ENCODE data around the gene SSX2IP. TPM values are rescaled to one million over a fixed set of nuclear protein-coding genes. Genes with fewer than 3 reads are reported as not detected.
"Not testable (repeated sequence)": the region's sequence is repeated elsewhere in the genome, so short reads cannot be mapped to it uniquely, and the experiment has no call there.

The SSX2IP gene, protein sequence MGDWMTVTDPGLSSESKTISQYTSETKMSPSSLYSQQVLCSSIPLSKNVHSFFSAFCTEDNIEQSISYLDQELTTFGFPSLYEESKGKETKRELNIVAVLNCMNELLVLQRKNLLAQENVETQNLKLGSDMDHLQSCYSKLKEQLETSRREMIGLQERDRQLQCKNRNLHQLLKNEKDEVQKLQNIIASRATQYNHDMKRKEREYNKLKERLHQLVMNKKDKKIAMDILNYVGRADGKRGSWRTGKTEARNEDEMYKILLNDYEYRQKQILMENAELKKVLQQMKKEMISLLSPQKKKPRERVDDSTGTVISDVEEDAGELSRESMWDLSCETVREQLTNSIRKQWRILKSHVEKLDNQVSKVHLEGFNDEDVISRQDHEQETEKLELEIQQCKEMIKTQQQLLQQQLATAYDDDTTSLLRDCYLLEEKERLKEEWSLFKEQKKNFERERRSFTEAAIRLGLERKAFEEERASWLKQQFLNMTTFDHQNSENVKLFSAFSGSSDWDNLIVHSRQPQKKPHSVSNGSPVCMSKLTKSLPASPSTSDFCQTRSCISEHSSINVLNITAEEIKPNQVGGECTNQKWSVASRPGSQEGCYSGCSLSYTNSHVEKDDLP
- 10 to 100 TPM; 16.8 to 18.8 TPM for total RNA-seq

DNA sequence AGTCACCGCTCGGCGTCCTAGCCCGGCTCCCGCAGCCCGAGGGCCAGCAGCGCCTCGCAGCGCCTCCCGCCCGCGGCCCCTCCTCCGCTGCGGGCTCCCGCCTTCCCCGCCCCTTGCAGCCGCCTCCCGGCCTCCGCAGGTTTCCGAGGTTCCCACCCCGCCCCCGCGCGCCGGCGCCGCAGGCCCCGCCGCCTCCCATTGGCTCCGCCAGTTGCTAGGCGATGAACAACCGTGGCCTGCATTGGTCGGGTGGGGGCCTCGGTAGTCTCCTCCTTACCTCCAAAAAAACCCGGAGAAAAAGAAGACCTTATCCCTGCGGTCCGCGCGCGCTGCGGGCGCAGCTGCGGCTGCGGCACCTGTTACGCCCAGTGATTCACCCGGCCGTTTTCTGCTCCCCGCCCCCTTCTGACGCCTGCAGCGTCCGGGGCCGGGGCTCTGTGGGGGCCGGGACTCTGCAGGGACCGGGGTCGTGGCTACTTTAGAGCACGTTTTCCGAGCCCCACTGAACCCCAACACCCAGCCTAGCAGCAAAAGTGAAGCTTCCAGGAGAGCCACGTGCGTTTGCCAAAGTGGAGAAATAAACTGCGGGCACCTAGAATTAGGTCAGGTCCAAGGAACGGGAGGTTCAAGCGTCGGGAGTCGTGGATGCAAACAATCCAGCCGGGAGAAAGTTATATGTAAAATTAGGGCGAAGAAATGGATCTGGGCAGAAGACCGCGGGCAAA lies at the start of gene SSX2IP:
SSX2IP (minus strand) TSS at position 65 of the 725 bp plus-strand sequence. CDS start 19,242 bp downstream, outside the sequence.
- ChIA-PET CTCF (interaction anchor here (1.2 to 3.7 kb wide), 2 partner anchors 71 to 252 kb away, joined by 3 to 12 read pairs; no protein-coding TSS in a partner anchor), POLR2A (interaction anchor here (0.8 to 6.7 kb wide), 4 partner anchors 116 to 250 kb away, joined by 3 to 53 read pairs (median 15); partner anchors contain the start of genes CTBS, GNG5 and SPATA1)
- peak within 1 kb of the TSS; percentile 87 for H3K4me3 Mint-ChIP-seq
- H3K36me3 Mint-ChIP-seq (ENCODE audit: low read depth), result peaks cover 3% of the 10 kb centered on the region
- H3K9me3 Mint-ChIP-seq, result no peaks in the 10 kb centered on the region
- peak; percentile 99 for DNase-seq
- peak within 1 kb of the TSS; percentile 82 for H3K27ac Mint-ChIP-seq
- H3K27me3 Mint-ChIP-seq, result no peaks in the 10 kb centered on the region
- H3K4me1 Mint-ChIP-seq, result peaks cover 58% of the 10 kb centered on the region

DNA sequence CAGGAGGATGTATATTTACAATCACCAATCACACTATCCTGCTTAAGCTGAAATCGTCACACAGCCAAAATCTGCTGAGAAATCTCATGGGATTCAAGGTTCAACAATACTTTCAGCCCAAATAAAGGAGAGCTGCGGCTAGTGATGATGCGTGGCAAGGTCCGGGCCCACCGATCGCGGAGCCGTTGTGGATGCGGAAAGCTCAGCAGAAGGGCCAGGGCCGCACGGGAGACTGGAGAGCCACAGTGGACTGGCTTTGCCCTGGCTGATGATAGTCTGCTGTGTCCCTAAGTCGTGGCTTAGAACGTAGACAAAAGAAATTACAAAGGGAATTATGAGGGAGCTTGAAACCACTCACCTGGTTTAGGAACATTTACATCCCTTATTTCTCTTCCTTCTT lies 48.0 kb upstream of the SSX2IP start:
- POLR2A ChIA-PET, result no interaction called here
- H3K9me3 Mint-ChIP-seq, result no peaks in the 10 kb centered on the region
- no peak for DNase-seq
- H3K27ac Mint-ChIP-seq, result no peak overlapping the region
- peaks cover 12% of the 10 kb centered on the region for H3K4me1 Mint-ChIP-seq
- peaks cover 7% of the 10 kb centered on the region for H3K27me3 Mint-ChIP-seq
- CTCF ChIA-PET, result interaction anchor here (1.1 kb wide), 1 partner anchor 14 kb away, joined by 4 read pairs; no protein-coding TSS in a partner anchor
- no peaks in the 10 kb centered on the region for H3K36me3 Mint-ChIP-seq (ENCODE audit: low read depth)
- H3K4me3 Mint-ChIP-seq, result no peak overlapping the region

DNA sequence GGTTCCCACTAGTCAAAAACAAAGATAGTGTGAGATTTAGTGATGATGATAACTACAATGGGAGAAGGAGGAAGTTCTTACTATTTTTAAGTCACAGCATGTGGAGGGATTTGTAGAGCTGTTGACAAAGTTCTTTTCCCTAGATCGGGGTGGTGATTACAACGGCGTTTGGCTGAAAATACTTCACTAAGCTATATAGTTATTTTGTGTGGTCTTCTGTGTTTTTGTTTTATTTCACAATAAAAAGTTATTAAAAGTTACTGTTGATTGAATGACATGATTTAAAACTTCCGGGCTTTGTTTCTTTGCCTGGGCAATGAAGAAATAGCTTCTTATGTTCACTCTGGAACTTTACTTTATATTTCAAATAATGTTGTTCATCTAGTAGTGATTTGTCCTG lies 47.3 kb upstream of the SSX2IP start:
- Mint-ChIP-seq H3K4me1 (peaks cover 7% of the 10 kb centered on the region), H3K27me3 (peaks cover 7% of the 10 kb centered on the region), H3K4me3 (no peak overlapping the region), H3K27ac (no peak overlapping the region), H3K9me3 (no peaks in the 10 kb centered on the region), H3K36me3 (ENCODE audit: low read depth) (no peaks in the 10 kb centered on the region)
- DNase-seq, result no peak
- ChIA-PET POLR2A (no interaction called here), CTCF (interaction anchor here (1.0 to 1.1 kb wide), 2 partner anchors 13 to 16 kb away, joined by 3 to 4 read pairs; no protein-coding TSS in a partner anchor)

DNA sequence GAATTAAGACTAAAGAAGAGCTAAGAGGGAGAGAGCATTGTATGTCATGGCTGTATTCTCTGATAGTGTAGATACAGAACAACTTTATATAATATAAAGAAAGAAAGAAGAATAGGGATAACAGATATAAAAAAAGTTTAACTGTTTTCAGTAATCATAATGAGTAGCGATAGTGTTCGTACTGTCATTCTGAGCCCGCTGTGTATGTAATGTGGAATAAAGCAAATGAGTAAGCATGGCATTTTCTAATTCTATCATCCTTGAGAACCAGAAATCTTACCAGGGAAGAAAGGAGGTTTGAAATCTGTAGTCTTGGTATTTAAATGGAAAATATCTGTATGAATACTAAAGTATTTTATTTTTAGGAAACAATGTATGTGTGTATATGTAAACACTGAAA lies 46.7 kb upstream of the SSX2IP start:
- H3K27ac Mint-ChIP-seq, result no peak overlapping the region
- H3K4me1 Mint-ChIP-seq, result peaks cover 3% of the 10 kb centered on the region
- peaks cover 10% of the 10 kb centered on the region for H3K27me3 Mint-ChIP-seq
- no peaks in the 10 kb centered on the region for H3K36me3 Mint-ChIP-seq (ENCODE audit: low read depth)
- POLR2A ChIA-PET, result no interaction called here
- DNase-seq, result no peak
- peaks cover 2% of the 10 kb centered on the region for H3K9me3 Mint-ChIP-seq
- H3K4me3 Mint-ChIP-seq, result no peak overlapping the region
- CTCF ChIA-PET, result interaction anchor here (0.5 to 1.8 kb wide), 6 partner anchors 13 to 431 kb away, joined by 3 to 6 read pairs (median 3); no protein-coding TSS in a partner anchor

DNA sequence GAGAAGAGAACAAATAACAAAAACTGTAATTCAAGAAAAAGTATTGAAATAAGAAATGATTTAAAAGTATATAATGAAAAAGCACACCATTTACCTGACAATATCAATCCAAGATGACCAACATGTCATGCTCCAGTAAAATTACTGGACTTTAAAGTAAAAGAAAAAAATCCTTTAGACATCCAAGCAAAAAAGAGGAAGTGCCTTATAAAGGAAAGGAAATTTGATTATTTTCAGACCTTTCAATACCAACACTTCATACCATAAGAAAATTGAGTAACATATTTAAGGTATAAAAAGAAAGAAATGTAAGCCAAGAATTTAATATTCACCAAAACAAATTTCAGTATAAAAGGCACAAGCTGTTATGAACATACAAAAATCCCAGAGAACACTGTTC lies 46.2 kb upstream of the SSX2IP start:
- Mint-ChIP-seq H3K4me3 (no peak overlapping the region), H3K36me3 (ENCODE audit: low read depth) (no peaks in the 10 kb centered on the region), H3K4me1 (no peaks in the 10 kb centered on the region), H3K9me3 (peaks cover 2% of the 10 kb centered on the region), H3K27ac (no peak overlapping the region), H3K27me3 (peaks cover 13% of the 10 kb centered on the region)
- POLR2A ChIA-PET, result interaction anchor here (0.6 to 1.2 kb wide), 2 partner anchors 57 to 230 kb away, joined by 3 read pairs; partner anchors contain the start of genes GNG5 and SPATA1
- no peak for DNase-seq
- CTCF ChIA-PET, result interaction anchor here (0.5 to 1.8 kb wide), 5 partner anchors 12 to 432 kb away, joined by 3 to 6 read pairs (median 3); no protein-coding TSS in a partner anchor

DNA sequence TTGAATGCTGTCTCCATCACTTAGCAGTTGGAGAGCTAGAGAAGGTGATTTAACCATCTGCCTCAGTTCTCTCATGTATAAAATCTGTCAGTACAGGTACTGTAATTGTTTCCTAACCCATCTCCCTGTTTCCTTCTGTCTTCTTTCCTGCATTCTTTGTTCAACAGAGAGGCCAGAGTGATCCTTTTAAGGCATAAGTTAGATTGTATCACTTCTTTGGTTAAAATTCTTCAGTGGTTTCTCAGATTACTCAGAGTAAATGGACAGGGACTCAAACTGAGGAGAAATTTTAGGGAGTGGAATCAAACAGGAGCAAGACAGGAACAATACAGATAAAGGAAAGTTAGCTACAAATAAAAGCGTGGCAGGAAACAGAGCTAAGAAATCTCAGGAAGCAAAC lies 45.2 kb upstream of the SSX2IP start:
- H3K9me3 Mint-ChIP-seq, result peaks cover 5% of the 10 kb centered on the region
- CTCF ChIA-PET, result interaction anchor here (0.7 to 1.8 kb wide), 3 partner anchors 11 to 37 kb away, joined by 3 to 6 read pairs (median 3); no protein-coding TSS in a partner anchor
- no peak for DNase-seq
- H3K4me3 Mint-ChIP-seq, result no peak overlapping the region
- H3K27ac Mint-ChIP-seq, result no peak overlapping the region
- peaks cover 19% of the 10 kb centered on the region for H3K27me3 Mint-ChIP-seq
- H3K4me1 Mint-ChIP-seq, result no peaks in the 10 kb centered on the region
- no peaks in the 10 kb centered on the region for H3K36me3 Mint-ChIP-seq (ENCODE audit: low read depth)
- POLR2A ChIA-PET, result interaction anchor here (1.2 kb wide), 1 partner anchor 229 kb away, joined by 3 read pairs; the partner anchor contains the start of genes GNG5 and SPATA1

DNA sequence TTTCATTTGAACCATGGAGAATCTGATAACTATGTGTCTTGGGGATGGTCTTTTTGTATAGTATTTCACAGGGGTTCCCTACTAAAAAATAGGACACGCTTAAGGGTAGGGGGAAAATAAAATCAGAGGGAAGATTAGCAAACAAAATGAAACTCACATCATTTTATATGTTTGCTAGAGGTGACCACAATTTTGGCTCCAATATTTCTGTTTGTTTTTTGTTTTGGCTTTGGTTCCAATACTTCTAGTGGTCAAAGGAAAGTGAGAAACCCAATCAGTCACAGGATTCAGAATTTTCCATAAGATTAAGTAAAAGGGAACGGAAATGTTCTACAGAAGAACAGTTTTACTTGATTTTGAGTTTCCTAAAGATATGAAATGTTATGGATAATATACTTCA lies 42.3 kb upstream of the SSX2IP start:
- Mint-ChIP-seq H3K36me3 (ENCODE audit: low read depth) (no peaks in the 10 kb centered on the region), H3K27me3 (peaks cover 39% of the 10 kb centered on the region), H3K9me3 (peaks cover 5% of the 10 kb centered on the region), H3K4me1 (no peaks in the 10 kb centered on the region), H3K4me3 (no peak overlapping the region), H3K27ac (no peak overlapping the region)
- POLR2A ChIA-PET, result no interaction called here
- CTCF ChIA-PET, result no interaction called here
- no peak for DNase-seq

DNA sequence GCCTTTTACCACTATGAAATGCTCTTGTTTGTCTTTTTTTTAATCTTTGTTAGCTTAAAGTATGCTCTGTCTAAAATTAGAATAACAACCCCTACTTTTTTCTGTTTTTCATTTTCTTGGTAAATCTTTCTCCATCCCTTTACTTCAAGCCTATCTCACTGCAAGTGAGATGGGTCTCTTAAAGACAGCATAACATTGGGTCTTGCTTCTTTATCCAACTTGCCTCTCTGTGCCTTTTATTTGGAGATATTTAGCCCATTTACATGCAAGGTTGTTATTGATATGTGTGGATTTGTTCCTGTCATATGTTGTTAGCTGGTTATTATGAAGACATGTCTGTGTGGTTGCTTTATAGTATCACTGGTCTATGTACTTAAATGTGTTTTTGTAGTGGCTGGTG lies 41.3 kb upstream of the SSX2IP start:
- peaks cover 40% of the 10 kb centered on the region for H3K27me3 Mint-ChIP-seq
- H3K36me3 Mint-ChIP-seq (ENCODE audit: low read depth), result no peaks in the 10 kb centered on the region
- H3K9me3 Mint-ChIP-seq, result peaks cover 5% of the 10 kb centered on the region
- no peaks in the 10 kb centered on the region for H3K4me1 Mint-ChIP-seq
- DNase-seq, result no peak
- no peak overlapping the region for H3K4me3 Mint-ChIP-seq
- no peak overlapping the region for H3K27ac Mint-ChIP-seq
- POLR2A ChIA-PET, result no interaction called here
- CTCF ChIA-PET, result no interaction called here

DNA sequence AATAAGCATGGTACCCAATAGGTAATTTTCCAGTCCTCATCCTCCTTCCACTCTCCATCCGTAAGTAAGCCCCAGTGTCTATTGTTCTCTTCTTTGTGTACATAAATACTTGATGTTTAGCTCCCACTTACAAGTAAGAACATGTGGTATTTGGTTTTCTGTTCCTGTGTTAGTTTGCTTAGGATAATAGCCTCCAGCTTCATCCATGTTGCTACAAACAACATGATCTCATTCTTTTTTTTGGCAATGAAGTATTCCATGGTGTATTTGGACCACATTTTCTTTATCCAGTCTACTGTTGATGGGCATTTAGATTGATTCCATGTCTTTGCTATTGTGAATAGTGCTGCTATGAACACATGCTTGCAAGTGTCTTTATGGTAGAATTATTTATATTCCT lies 37.5 kb upstream of the SSX2IP start:
- POLR2A ChIA-PET; DNase-seq; H3K27ac Mint-ChIP-seq; H3K36me3 Mint-ChIP-seq (ENCODE audit: low read depth); H3K4me1 Mint-ChIP-seq; H3K9me3 Mint-ChIP-seq; H3K4me3 Mint-ChIP-seq; CTCF ChIA-PET: not testable (repeated sequence)
- H3K27me3 Mint-ChIP-seq, result peaks cover 37% of the 10 kb centered on the region

DNA sequence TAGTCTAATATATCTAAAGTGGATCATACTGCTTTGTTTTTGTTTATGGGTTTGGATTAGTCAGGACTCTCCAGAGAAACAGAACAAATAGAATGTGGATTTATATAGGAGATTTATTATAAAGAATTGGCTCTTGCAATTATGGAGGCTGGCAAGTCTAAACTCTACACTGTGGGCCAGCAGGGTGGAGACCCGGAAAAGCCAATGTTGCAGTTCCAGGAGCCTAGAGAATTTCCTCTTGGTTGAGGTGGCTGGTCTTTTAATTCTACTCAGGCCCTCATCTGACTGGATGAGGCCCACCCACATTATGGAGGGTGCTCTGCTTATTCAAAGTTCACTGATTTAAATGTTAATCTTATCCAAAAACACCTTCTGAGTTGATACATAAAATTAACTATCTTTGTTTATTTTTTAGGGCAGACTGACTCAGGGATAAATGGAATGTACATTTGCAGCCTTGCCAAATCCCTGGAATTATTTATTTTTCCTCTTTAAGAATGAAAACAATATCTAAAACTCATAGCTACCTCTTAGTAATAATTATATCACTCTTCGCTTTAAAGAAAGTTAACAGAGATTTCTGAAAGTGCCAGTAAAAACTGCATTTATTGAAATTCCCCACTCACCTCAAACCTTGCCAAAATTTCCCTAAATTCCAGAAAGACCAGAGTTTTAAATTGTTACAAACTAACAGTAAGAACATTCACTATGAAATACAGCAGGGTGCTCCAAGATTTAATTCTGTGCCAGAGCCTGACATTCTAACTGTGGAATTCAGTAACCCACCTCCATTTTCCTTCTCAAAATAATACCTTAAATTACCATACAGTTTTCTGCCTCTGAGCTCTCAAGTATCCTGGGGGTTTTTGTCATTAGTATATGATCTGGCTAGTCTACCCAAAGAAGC lies 36.6 kb upstream of the SSX2IP start:
- H3K36me3 Mint-ChIP-seq (ENCODE audit: low read depth), result no peaks in the 10 kb centered on the region
- H3K4me1 Mint-ChIP-seq, result no peaks in the 10 kb centered on the region
- DNase-seq, result no peak
- H3K27me3 Mint-ChIP-seq, result peaks cover 33% of the 10 kb centered on the region
- peaks cover 3% of the 10 kb centered on the region for H3K9me3 Mint-ChIP-seq
- ChIA-PET CTCF (no interaction called here), POLR2A (no interaction called here)
- H3K4me3 Mint-ChIP-seq, result no peak overlapping the region
- no peak overlapping the region for H3K27ac Mint-ChIP-seq

DNA sequence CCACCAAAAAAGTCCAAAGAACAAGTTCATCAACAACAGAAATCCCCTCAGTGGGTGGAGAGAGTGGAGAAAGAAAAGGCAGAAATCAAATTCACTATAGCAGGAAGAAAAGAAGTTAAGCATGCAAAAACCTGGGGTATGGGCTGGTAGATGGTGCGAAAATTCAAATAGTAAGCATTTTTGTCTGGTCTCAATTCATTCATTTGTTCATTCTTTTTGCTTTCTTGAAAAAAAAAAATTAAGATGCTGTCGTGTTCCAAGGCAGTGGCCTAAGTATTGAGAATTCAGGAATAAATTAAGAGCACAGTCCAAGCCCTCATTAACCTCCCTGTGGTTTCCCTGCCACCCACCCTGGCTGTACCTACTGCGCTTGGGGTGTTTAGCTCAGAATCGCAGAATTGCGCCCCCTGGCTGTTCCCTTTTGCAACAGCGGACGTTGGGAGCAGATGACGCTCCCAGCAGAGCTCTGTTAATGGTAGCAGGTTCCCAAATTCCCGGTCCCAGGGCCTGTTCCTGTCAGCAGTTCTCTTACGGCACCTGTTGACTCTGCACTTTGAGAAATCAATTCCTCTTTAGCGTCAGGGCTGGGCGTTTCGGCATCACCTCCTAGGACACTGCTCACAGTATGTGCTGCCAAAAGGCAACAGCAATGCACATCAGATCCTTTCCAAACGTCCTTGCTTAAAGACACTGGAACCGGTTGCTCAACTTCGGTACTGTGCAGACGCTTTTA lies 34.0 kb upstream of the SSX2IP start:
- H3K4me3 Mint-ChIP-seq, result no peak overlapping the region
- peaks cover 4% of the 10 kb centered on the region for H3K4me1 Mint-ChIP-seq
- H3K27me3 Mint-ChIP-seq, result peaks cover 14% of the 10 kb centered on the region
- H3K27ac Mint-ChIP-seq, result no peak overlapping the region
- DNase-seq, result peak; percentile 41
- ChIA-PET CTCF (interaction anchor here (0.7 to 2.4 kb wide), 19 partner anchors 9 to 583 kb away, joined by 3 to 9 read pairs (median 4); no protein-coding TSS in a partner anchor), POLR2A (interaction anchor here (1.5 kb wide), 1 partner anchor 218 kb away, joined by 5 read pairs; the partner anchor contains the start of genes GNG5 and SPATA1)
- no peaks in the 10 kb centered on the region for H3K36me3 Mint-ChIP-seq (ENCODE audit: low read depth)
- no peaks in the 10 kb centered on the region for H3K9me3 Mint-ChIP-seq

Measured in activated CD4-positive, alpha-beta memory T cell treated with anti-CD3 and anti-CD28 coated beads, Interleukin-2, amount 10 ng/mL, durations not matched to agents 7 days and 5 days (primary cell).